Loucy (cell line): ENCODE data around the gene BCAP29.

Experiments used
- H2AFZ ChIP-seq: fragments of 200-600 bp; sonication (generic); 2 replicates; pipeline ENCODE4 v1.6.0; 2016; ENCODE audit warnings: antibody characterized with exemption, mild to moderate bottlenecking, low read length, moderate library complexity
- H3F3A ChIP-seq: fragments of 200-600 bp; 2 replicates; pipeline ENCODE4 v1.6.0; 2016; ENCODE audit warnings: antibody characterized with exemption, low read depth, mild to moderate bottlenecking
- H3K27me3 ChIP-seq: fragments of 200-600 bp; sonication (generic); 2 replicates; pipeline ENCODE4 v1.6.1; 2014; ENCODE audit warnings: low read length, mild to moderate bottlenecking; ENCODE audit not compliant: insufficient read depth, poor library complexity, severe bottlenecking
- H3K36me3 ChIP-seq: fragments of 200-600 bp; sonication (generic); 2 replicates; pipeline ENCODE4 v1.6.1; 2016; ENCODE audit warnings: low read length; ENCODE audit not compliant: insufficient read depth
- H3K4me1 ChIP-seq: fragments of 200-600 bp; sonication (generic); 2 replicates; pipeline ENCODE4 v1.5.1; 2014; ENCODE audit warnings: low read length, mild to moderate bottlenecking; ENCODE audit not compliant: insufficient read depth, poor library complexity, severe bottlenecking
- H3K4me2 ChIP-seq: fragments of 200-600 bp; sonication (generic); 2 replicates; pipeline ENCODE4 v1.6.0; 2014; ENCODE audit warnings: antibody characterized with exemption, low read length, low read depth, mild to moderate bottlenecking; ENCODE audit not compliant: poor library complexity, severe bottlenecking
- H3K4me3 ChIP-seq: fragments of 200-600 bp; sonication (generic); 2 replicates; pipeline ENCODE4 v1.5.1; 2014; ENCODE audit warnings: low read length, mild to moderate bottlenecking, mixed read lengths; ENCODE audit not compliant: poor library complexity, severe bottlenecking
- H3K79me2 ChIP-seq: fragments of 200-600 bp; sonication (generic); 2 replicates; pipeline ENCODE4 v1.6.1; 2014; ENCODE audit warnings: low read length; ENCODE audit not compliant: insufficient read depth
- H3K9ac ChIP-seq: fragments of 200-600 bp; sonication (generic); 2 replicates; pipeline ENCODE4 v1.6.0; 2014; ENCODE audit warnings: mild to moderate bottlenecking, low read depth, low read length, moderate library complexity; ENCODE audit not compliant: poor library complexity, severe bottlenecking
- H3K9me2 ChIP-seq: fragments of 200-600 bp; sonication (generic); replicated peaks from 2 replicates; pipeline ENCODE4 v1.6.1; 2016; ENCODE audit warnings: low read depth, low read length, mixed read lengths
- H3K9me3 ChIP-seq: fragments of 200-600 bp; sonication (generic); 2 replicates; pipeline ENCODE4 v1.6.1; 2014; ENCODE audit warnings: mild to moderate bottlenecking, antibody characterized with exemption, low read length, low read depth; ENCODE audit not compliant: insufficient read depth
- H4K20me1 ChIP-seq: fragments of 200-600 bp; sonication (generic); 2 replicates; pipeline ENCODE4 v1.6.0; 2014; ENCODE audit warnings: antibody characterized with exemption, low read length, mild to moderate bottlenecking; ENCODE audit not compliant: insufficient read depth, poor library complexity, severe bottlenecking
- CTCF ChIP-seq: fragments of 200-600 bp; sonication (generic); conservative IDR thresholded peaks from 2 replicates; pipeline ENCODE4 v1.5.1; 2014; ENCODE audit warnings: mild to moderate bottlenecking, antibody characterized with exemption, low read length
- EZH2phosphoT487 ChIP-seq: fragments of 200-600 bp; IDR thresholded peaks from 2 replicates; pipeline ENCODE4 v1.6.1; 2018; ENCODE audit warnings: antibody characterized with exemption, mild to moderate bottlenecking, moderate library complexity, borderline replicate concordance

BCAP29 gene

GRCh38 chr7:107592361-107593024, 12.4 kb downstream of the BCAP29 start:
- no peaks in the 10 kb centered on the region for H3K9me3 ChIP-seq
- peaks cover 13% of the 10 kb centered on the region; the same call in 1 of the 2 replicates for H3K36me3 ChIP-seq
- TF ChIP-seq EZH2phosphoT487 (no peak), CTCF (no peak)
- no peaks in the 10 kb centered on the region for H4K20me1 ChIP-seq
- no peaks in the 10 kb centered on the region for H3K79me2 ChIP-seq
- no peaks in the 10 kb centered on the region for H3K4me1 ChIP-seq
- no peak overlapping the region for H2AFZ ChIP-seq
- no peak overlapping the region for H3K4me2 ChIP-seq
- H3F3A ChIP-seq: no peaks in the 10 kb centered on the region
- H3K27me3 ChIP-seq: no peaks in the 10 kb centered on the region
- H3K9me2 ChIP-seq: no peaks in the 10 kb centered on the region
- H3K4me3 ChIP-seq: no peak overlapping the region
- H3K9ac ChIP-seq: no peak overlapping the region

- Histone ChIP-seq H2AFZ (no peak overlapping the region), H3K4me3 (no peak overlapping the region), H3K9me2 (no peaks in the 10 kb centered on the region), H3F3A (no peaks in the 10 kb centered on the region), H3K9ac (no peak overlapping the region), H3K4me2 (no peak overlapping the region), H3K79me2 (no peaks in the 10 kb centered on the region), H3K27me3 (no peaks in the 10 kb centered on the region), H3K4me1 (no peaks in the 10 kb centered on the region), H3K9me3 (no peaks in the 10 kb centered on the region), H3K36me3 (peaks cover 13% of the 10 kb centered on the region; the same call in 1 of the 2 replicates), H4K20me1 (no peaks in the 10 kb centered on the region)
- TF ChIP-seq EZH2phosphoT487 (no peak), CTCF (no peak)
These were observed 13.0 kb downstream of the BCAP29 start for GRCh38 chr7:107593025-107593410.

GRCh38 chr7:107594961-107595737, 15.1 kb downstream of the BCAP29 start:
- H3K27me3 ChIP-seq: no peaks in the 10 kb centered on the region
- H3K36me3 ChIP-seq: peaks cover 13% of the 10 kb centered on the region; the same call in 1 of the 2 replicates

More at GRCh38 chr7:107594961-107595737, 15.1 kb downstream of the BCAP29 start:
- no peak overlapping the region for H2AFZ ChIP-seq
- H3K9me2 ChIP-seq: no peaks in the 10 kb centered on the region
- no peaks in the 10 kb centered on the region for H3K9me3 ChIP-seq
- H3K4me2 ChIP-seq: no peak overlapping the region
- no peak for TF ChIP-seq CTCF
- no peak for TF ChIP-seq EZH2phosphoT487
- H3K79me2 ChIP-seq: no peaks in the 10 kb centered on the region
- no peak overlapping the region for H3K4me3 ChIP-seq
- no peaks in the 10 kb centered on the region for H4K20me1 ChIP-seq
- H3F3A ChIP-seq: no peaks in the 10 kb centered on the region
- no peak overlapping the region for H3K9ac ChIP-seq
- no peaks in the 10 kb centered on the region for H3K4me1 ChIP-seq
